HG03159 (cell line): ENCODE measurements around the gene SLC9A7.
A peak's percentile ranks its signal among the peaks of the same experiment; 100 is the strongest.

Experiments used
- ATAC-seq: cut with Tn5 transposase; IDR thresholded peaks from one replicate; pipeline ENCODE4 v1.9.1; 2021; ENCODE audit warnings: mild to moderate bottlenecking, moderate library complexity; ENCODE audit not compliant: unreplicated experiment

Gene SLC9A7

DNA sequence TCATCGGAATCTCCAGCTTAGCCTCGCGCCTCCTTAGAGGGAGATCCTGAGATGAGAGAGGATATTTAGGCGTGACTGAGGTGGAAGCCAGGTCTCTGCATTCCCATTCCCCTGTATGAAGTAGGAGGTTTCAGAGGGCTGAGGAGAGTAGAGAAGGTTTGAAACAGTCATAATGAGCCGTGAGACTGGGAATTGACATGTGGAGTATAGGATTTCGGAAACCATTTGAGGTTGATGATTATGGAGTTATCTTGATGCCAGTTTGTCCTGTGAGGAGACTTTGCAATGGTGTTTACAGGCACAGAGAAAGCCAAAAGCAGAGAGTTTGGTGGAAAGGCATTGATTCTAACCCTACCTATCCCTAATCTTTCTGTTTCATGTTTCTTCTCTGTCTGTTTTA, 183.3 kb downstream of the SLC9A7 start:
- ATAC-seq, result no peak

DNA sequence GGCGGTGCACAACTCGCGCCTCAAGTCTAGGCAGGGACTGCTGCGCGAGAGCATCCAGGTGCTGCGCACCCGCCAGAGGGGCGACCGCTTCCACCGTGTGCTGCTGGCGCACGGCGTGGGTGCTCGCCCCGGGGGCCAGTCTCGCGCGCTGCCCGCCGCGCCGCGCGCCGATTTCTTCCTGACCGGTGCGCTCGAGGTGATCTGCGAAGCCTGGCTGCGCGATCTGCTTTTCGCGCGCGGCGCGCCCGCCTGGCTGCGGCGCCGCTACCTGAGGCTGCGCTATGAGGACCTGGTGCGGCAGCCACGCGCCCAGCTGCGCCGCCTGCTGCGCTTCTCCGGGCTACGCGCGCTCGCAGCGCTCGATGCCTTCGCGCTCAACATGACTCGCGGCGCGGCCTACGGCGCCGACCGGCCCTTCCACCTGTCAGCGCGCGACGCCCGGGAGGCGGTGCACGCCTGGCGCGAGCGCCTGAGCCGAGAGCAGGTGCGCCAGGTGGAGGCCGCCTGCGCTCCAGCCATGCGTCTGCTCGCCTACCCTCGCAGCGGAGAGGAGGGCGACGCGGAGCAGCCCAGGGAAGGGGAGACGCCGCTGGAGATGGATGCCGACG, 184.0 kb downstream of the SLC9A7 start:
- no peak for ATAC-seq

- ATAC-seq, result peak; percentile 37
Measured at GRCh38 chrX:46573892-46574773, 184.8 kb downstream of the SLC9A7 start.

DNA sequence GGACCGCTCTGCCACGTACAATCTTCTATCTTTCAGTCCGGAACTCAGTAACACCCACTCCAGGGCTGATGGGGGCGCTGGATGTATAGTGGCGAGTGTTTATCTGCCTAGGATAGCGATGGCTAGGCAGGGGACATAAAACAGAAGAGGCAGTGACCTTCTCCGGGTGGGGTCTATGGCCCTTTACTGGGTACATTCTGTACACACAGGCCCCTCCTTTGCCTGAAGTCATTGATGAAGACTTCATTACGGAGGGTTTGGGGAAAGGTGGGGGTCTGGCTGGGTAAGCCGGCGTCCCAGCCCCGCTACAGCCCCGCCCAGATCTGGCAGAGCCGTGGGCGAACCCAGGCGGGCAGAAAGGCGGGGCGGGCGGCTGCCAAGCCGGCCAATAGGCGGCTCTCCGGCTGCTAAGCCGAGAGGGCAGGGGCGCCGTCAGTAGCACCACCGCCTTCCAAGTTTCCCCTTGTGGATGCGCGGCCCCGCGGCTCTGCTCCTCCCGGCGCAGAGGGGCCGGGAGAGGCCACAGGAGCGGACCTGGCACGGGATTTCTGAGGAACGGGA, 185.5 kb downstream of the SLC9A7 start, which contains the start of gene CHST7:
Gene CHST7, plus strand, starts transcription at position 435 of the 561 bp plus-strand sequence. CDS start 167 bp downstream, outside the sequence.
- ATAC-seq, result peak; percentile 31

- peak; percentile 42 for ATAC-seq
Measured at GRCh38 chrX:46572340-46572936, 186.5 kb downstream of the SLC9A7 start.

DNA sequence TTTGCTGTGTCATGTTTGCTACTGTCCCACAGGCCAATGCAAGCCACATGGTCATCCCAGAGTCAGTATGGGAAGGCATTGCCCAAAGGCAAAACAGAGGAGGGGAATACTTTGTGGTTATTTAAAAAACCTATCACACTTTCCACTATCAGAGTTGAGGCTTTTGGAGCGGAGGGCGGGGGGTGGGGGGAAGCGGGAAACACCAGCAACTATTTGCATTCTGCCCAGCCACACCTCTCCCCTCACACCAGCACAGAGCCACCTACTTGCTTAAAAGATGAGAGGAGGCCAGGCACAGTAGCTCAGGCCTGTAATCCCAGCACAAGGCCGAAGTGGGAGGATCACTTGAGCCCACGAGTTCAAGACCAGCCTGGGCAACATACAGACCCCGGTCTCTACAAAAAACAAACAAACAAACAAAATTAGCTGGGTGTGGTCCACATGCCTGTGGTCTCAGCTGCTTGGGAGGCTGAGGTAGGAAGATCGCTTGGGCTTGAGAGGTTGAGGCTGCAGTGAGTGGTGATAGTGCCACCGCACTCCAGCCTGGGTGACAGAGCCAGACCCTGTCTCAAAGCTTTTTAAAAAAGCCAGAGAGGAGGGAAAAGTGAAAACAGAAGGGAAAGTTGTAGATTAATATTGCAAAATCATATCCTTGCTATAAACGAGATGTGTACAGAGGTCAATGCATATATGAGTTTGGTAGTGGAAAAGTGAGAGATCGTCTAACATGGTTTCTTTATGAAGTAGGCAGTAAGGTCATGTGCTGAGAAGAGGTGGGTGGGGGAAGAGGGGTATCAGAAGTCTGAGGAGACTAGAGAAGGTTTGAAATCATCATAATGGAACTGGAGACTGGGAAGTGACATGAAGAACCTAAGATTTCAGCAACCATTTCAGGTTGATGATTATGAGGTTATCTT, 187.2 kb downstream of the SLC9A7 start:
- ATAC-seq, result no peak

DNA sequence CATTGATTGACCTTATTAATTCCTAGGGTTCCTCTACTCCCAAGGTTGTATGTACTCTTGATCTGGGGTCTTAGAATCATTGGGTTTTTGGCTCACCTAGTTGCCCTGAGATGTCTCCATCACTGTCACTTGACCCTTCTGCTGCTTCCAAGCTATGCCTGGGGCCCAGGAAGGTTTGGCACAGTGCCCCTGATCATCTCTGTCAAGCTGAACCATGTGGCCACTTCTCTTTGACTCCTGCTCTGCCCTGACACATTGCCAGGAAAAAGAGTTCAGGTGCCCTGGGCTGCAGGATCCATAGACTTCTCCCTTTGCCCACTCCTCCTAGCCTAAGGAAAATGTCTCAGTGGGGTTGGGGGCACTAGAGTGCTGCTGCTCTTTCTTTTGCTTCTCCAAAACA, 189.3 kb downstream of the SLC9A7 start:
- ATAC-seq, result no peak

GRCh38 chrX:46567388-46567787, 191.5 kb downstream of the SLC9A7 start:
- no peak for ATAC-seq

- ATAC-seq, result peak; percentile 96
Measured at GRCh38 chrX:46561824-46562657, 196.9 kb downstream of the SLC9A7 start.

DNA sequence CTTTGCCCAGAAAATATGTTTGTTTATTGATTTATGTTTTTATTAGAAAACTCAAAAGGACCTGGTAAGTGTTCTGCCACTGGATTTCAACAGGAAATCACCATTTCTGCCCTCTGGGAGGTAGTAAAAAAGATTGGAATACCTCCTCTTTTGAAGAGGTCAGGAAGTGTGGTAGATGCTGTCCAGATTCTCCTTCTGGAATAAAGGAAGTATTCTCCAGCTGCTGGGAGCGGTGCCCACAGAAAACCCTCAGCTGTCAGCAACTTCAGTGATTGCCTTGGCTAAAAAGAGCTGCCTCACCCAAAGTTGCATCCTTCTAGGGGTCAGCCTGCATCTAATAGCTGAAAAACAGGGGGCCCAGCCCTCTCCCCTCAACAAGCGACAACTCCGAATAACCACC, 199.9 kb downstream of the SLC9A7 start:
- no peak for ATAC-seq

GRCh38 chrX:46554942-46555341, 204.0 kb downstream of the SLC9A7 start:
- ATAC-seq, result no peak

GRCh38 chrX:46553935-46554334, 205.0 kb downstream of the SLC9A7 start:
- ATAC-seq, result no peak

DNA sequence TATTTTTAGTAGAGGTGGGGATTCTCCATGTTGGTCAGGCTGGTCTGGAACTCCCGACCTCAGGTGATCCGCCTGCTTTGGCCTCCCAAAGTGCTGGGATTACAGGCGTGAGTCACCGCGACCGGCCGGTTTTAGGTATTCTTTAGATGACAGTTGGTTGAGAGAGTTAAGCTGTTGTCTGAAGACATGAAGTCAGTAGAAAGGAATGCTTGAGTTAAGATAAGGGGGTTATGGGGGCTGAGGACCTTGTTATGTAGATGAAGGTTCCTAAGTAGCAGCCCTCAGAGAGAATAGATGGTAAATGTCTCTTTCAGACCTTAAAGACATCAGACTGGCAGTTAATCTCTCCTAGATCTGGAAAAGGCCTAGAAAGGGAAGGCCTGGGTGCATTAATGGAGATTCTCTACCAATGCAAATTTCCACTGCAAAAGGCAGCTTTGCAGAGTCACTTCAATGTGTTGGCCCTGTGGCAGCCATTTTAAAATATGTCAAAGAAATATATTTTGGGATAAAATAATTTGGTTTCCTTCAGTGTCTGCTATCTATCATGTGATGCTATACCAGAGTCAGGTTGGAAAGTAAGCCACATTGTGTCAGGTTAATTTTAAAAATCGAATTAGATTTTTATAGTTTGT, 207.3 kb downstream of the SLC9A7 start:
- no peak for ATAC-seq

GRCh38 chrX:46549914-46550313, 209.0 kb downstream of the SLC9A7 start:
- no peak for ATAC-seq
